CD4-positive, alpha-beta T cell (primary cell): ENCODE data around the gene GRIN3B. TPM values are rescaled to one million over a fixed set of nuclear protein-coding genes. Genes with fewer than 3 reads are reported as not detected.

ENCODE experiments used
- ATAC-seq: fragments of 200-7000 bp; cut with Tn5 transposase; one replicate; pipeline ENCODE4 v1.10.0; 2022; ENCODE audit warnings: mild to moderate bottlenecking; ENCODE audit not compliant: poor library complexity
- CTCF ChIA-PET: fragments of 350-600 bp; sonication (Branson Sonifier 250); formaldehyde crosslinking; loops from one replicate; lab custom pipeline; 2021; ENCODE audit warnings: antibody characterized with exemption, inconsistent platforms; lab: Charles Lee
- POLR2A ChIA-PET: fragments of 350-600 bp; sonication (Branson Sonifier 250); formaldehyde crosslinking; loops from one replicate; lab custom pipeline; 2021; ENCODE audit warnings: antibody characterized with exemption, inconsistent platforms; lab: Charles Lee
- DNase-seq, 14 experiments: peaks; one replicate each; pipeline ENCODE4 v3.0.0-alpha.2; 2013 to 2020; ENCODE audit warnings: mixed read lengths in 2 of 14
- H3K27ac ChIP-seq, 2 donors: one replicate each; pipeline versions ENCODE4 v1.5.1 to v1.7.0; 2013; ENCODE audit warnings: low read length in 2 of 2, low read depth in 1 of 2, mild to moderate bottlenecking in 1 of 2
- H3K27me3 ChIP-seq, 2 experiments: 1 replicate in 1 of 2; 2 replicates in 1 of 2; pipeline versions ENCODE4 v1.6.1 to v1.7.0; 2013; ENCODE audit warnings: low read length in 2 of 2, control low read depth in 1 of 2, mild to moderate bottlenecking in 1 of 2, moderate library complexity in 1 of 2; ENCODE audit not compliant: insufficient read depth in 2 of 2, control insufficient read depth in 1 of 2
- H3K36me3 ChIP-seq: one replicate; pipeline ENCODE4 v1.6.1; 2013; ENCODE audit warnings: low read length, control low read depth; ENCODE audit not compliant: insufficient read depth
- H3K4me1 ChIP-seq: one replicate; pipeline ENCODE4 v1.6.1; 2013; ENCODE audit warnings: low read length, control low read depth; ENCODE audit not compliant: insufficient read depth
- H3K4me3 ChIP-seq: one replicate; pipeline ENCODE4 v1.5.1; 2013; ENCODE audit warnings: mild to moderate bottlenecking, low read length, moderate library complexity
- H3K9me3 ChIP-seq, 2 experiments: 1 replicate in 1 of 2; 2 replicates in 1 of 2; pipeline versions ENCODE4 v1.6.1 to v1.7.0; 2013; ENCODE audit warnings: low read length in 2 of 2, mild to moderate bottlenecking in 2 of 2, control low read depth in 1 of 2, moderate library complexity in 1 of 2; ENCODE audit not compliant: control insufficient read depth in 1 of 2, insufficient read depth in 1 of 2
- H3K27ac Mint-ChIP-seq: one replicate; pipeline ENCODE4 v1.8.0; 2020; ENCODE audit warnings: mixed read lengths
- H3K27me3 Mint-ChIP-seq: one replicate; pipeline ENCODE4 v1.8.0; 2021; ENCODE audit warnings: mixed read lengths
- H3K36me3 Mint-ChIP-seq: one replicate; pipeline ENCODE4 v1.8.0; 2021; ENCODE audit warnings: low read depth, mixed read lengths
- H3K4me1 Mint-ChIP-seq: one replicate; pipeline ENCODE4 v1.8.0; 2021; ENCODE audit warnings: low read depth, mixed read lengths
- H3K4me3 Mint-ChIP-seq: one replicate; pipeline ENCODE4 v1.8.0; 2020; ENCODE audit warnings: mild to moderate bottlenecking, mixed read lengths
- H3K9me3 Mint-ChIP-seq: one replicate; pipeline ENCODE4 v1.8.0; 2020; ENCODE audit warnings: mixed read lengths
- CTCF ChIP-seq: fragments of 200-600 bp; IDR thresholded peaks from one replicate; pipeline ENCODE4 v1.8.0; 2022; ENCODE audit warnings: antibody characterized with exemption, mild to moderate bottlenecking
- intact Hi-C, 2 experiments: fragments of 100-400 bp; cut with DNase I in 1 of 2; cut with micrococcal nuclease in 1 of 2; formaldehyde crosslinking; loops; one replicate each; pipeline versions ENCODE4 v1.15.1 to v1.9.0; 2023 to 2025; cut with DNase I, micrococcal nuclease
- total RNA-seq, 174 experiments: library from RNA in 2 of 174; stranded (reverse) in 2 of 174; gene quantifications; one replicate each; pipeline ENCODE4 v1.2.3 and lab custom pipeline; 2021 to 2026

Gene GRIN3B
- total RNA-seq, 2 experiments from 2014 or later = 0.17 to 0.22 TPM

- Histone ChIP-seq H3K27ac (peak overlapping the region in 1 of 2 donors; percentile 4), H3K36me3 (peaks cover 21% of the 10 kb centered on the region), H3K27me3 (no peaks in the 10 kb centered on the region), H3K9me3 (no peaks in the 10 kb centered on the region), H3K4me1 (peaks cover 74% of the 10 kb centered on the region), H3K4me3 (no peak overlapping the region)
- Mint-ChIP-seq H3K4me1 (peaks cover 33% of the 10 kb centered on the region), H3K4me3 (peak overlapping the region; percentile 98), H3K9me3 (no peaks in the 10 kb centered on the region), H3K36me3 (peaks cover 29% of the 10 kb centered on the region), H3K27me3 (peaks cover 7% of the 10 kb centered on the region), H3K27ac (peak overlapping the region; percentile 74)
- TF ChIP-seq CTCF = no peak
- no peak for ATAC-seq
- CTCF ChIA-PET = interaction anchor here (0.8 kb wide), 1 partner anchor 46 kb away, joined by 4 read pairs; no protein-coding TSS in a partner anchor
- DNase-seq = no peak
- POLR2A ChIA-PET = interaction anchor here (0.7 to 4.7 kb wide), 4 partner anchors 22 to 174 kb away, joined by 3 to 40 read pairs (median 4); partner anchors contain the start of genes ABCA7 and ARHGAP45
- intact Hi-C loops = no loop called here
These were observed 18.2 kb downstream of the GRIN3B start for GRCh38 chr19:1018393-1018792.

GRCh38 chr19:1018932-1019615, 18.9 kb downstream of the GRIN3B start:
- intact Hi-C loops = no loop called here
- Mint-ChIP-seq H3K4me3 (peak overlapping the region; percentile 98), H3K36me3 (peaks cover 23% of the 10 kb centered on the region), H3K27me3 (peaks cover 7% of the 10 kb centered on the region), H3K27ac (peak overlapping the region; percentile 74), H3K9me3 (no peaks in the 10 kb centered on the region), H3K4me1 (peaks cover 33% of the 10 kb centered on the region)
- no peaks in the 10 kb centered on the region for H3K9me3 ChIP-seq
- DNase-seq (no peak), ATAC-seq (no peak)
- no peak for TF ChIP-seq CTCF
- H3K4me3 ChIP-seq = peak overlapping the region; percentile 94
- H3K27ac ChIP-seq = no peak overlapping the region
- CTCF ChIA-PET = interaction anchor here (0.8 to 1.2 kb wide), 2 partner anchors 46 to 225 kb away, joined by 3 to 4 read pairs; no protein-coding TSS in a partner anchor
- POLR2A ChIA-PET = interaction anchor here (0.7 to 4.7 kb wide), 11 partner anchors 10 to 174 kb away, joined by 3 to 40 read pairs (median 5); partner anchors contain the start of genes ABCA7, ARHGAP45 and WDR18
- peaks cover 15% of the 10 kb centered on the region for H3K36me3 ChIP-seq
- H3K27me3 ChIP-seq = no peaks in the 10 kb centered on the region
- H3K4me1 ChIP-seq = peaks cover 74% of the 10 kb centered on the region

GRCh38 chr19:1019616-1019961, 19.4 kb downstream of the GRIN3B start:
- ChIA-PET CTCF (interaction anchor here (1.2 kb wide), 1 partner anchor 225 kb away, joined by 3 read pairs; no protein-coding TSS in a partner anchor), POLR2A (interaction anchor here (0.7 to 4.7 kb wide), 10 partner anchors 9 to 173 kb away, joined by 3 to 40 read pairs (median 5); partner anchors contain the start of genes ABCA7, ARHGAP45 and WDR18)
- no peak for TF ChIP-seq CTCF
- Mint-ChIP-seq H3K36me3 (peaks cover 20% of the 10 kb centered on the region), H3K27ac (peak overlapping the region; percentile 99), H3K4me1 (peaks cover 33% of the 10 kb centered on the region), H3K4me3 (peak overlapping the region; percentile 98), H3K9me3 (no peaks in the 10 kb centered on the region), H3K27me3 (peaks cover 7% of the 10 kb centered on the region)
- no peaks in the 10 kb centered on the region for H3K27me3 ChIP-seq
- H3K4me1 ChIP-seq = peaks cover 74% of the 10 kb centered on the region
- peak overlapping the region; percentile 94 for H3K4me3 ChIP-seq
- intact Hi-C loops = no loop called here
- DNase-seq (peak in 1 of 14 experiments; percentile 51), ATAC-seq (no peak)
- no peaks in the 10 kb centered on the region for H3K9me3 ChIP-seq
- peaks cover 11% of the 10 kb centered on the region for H3K36me3 ChIP-seq
- H3K27ac ChIP-seq = peak overlapping the region in 1 of 2 donors; percentile 7
